Lower leg skin (tissue), 3 donors: Measurements from ENCODE around the gene GRHL1.

ENCODE experiments used
- POLR2A ChIP-seq, 2 donors: fragments of 450-650 bp; IDR thresholded peaks; one replicate each; pipeline ENCODE4 v1.6.1; 2016 to 2017; ENCODE audit warnings: antibody characterized with exemption in 2 of 2, mild to moderate bottlenecking in 1 of 2, moderate library complexity in 1 of 2
- TF ChIP-seq, protein P1 (sequence below), 3 donors: fragments of 450-650 bp; IDR thresholded peaks; one replicate each; pipeline ENCODE4 v1.5.1; 2016; ENCODE audit warnings: antibody characterized with exemption in 3 of 3, mild to moderate bottlenecking in 3 of 3, moderate library complexity in 2 of 3

DNA sequence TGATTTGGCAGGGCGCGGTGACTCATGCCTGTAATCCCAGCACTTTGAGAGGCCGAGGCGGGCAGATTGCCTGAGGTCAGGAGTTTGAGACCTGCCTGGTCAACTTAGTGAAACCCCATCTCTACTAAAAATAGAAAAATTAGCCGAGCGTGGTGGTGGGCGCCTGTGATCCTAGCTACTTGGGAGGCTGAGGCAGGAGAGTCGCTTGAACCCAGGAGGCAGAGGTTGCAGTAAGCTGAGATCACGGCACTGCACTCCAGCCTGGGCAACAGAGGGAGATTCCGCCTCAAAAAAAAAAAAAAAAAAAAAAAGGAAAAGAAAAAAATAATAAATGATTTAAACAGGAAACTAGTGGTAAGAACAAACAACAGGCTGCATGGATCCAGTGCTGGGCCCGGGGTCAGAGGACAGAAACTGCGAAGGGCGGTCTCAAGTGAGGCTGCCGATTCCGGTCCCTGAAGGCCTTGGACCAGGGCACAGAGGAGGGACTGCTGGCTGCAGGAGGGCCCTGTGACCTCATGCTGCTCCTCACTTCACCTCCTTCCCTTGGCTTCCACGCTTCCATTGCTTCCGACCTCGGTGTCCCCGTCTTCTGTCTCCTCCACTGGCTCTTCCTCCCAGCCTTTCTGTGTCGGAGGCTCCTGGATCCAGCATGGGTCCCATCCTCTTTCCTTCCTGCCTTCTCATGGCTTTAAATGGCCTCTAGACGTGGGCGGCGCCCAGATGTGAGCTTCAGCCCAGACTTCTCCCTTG lies 2.1 kb upstream of the GRHL1 start:
- TF ChIP-seq, protein P1, sequence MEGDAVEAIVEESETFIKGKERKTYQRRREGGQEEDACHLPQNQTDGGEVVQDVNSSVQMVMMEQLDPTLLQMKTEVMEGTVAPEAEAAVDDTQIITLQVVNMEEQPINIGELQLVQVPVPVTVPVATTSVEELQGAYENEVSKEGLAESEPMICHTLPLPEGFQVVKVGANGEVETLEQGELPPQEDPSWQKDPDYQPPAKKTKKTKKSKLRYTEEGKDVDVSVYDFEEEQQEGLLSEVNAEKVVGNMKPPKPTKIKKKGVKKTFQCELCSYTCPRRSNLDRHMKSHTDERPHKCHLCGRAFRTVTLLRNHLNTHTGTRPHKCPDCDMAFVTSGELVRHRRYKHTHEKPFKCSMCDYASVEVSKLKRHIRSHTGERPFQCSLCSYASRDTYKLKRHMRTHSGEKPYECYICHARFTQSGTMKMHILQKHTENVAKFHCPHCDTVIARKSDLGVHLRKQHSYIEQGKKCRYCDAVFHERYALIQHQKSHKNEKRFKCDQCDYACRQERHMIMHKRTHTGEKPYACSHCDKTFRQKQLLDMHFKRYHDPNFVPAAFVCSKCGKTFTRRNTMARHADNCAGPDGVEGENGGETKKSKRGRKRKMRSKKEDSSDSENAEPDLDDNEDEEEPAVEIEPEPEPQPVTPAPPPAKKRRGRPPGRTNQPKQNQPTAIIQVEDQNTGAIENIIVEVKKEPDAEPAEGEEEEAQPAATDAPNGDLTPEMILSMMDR (IDR thresholded peaks at IDR 0.05), result no peak
- no peak for TF ChIP-seq POLR2A (IDR thresholded peaks at IDR 0.05)
